Gastrocnemius medialis (tissue), 4 donors: Measurements from ENCODE around the gene DMRTA1. TPM values are rescaled to one million over a fixed set of nuclear protein-coding genes. Genes with fewer than 3 reads are reported as not detected.

Experiments
- ATAC-seq, 2 donors: fragments of 150-250 bp; one replicate each; pipeline ENCODE4 v1.9.1; 2016
- DNase-seq, 2 donors: peaks; one replicate each; pipeline ENCODE4 v3.0.0-alpha.2; 2019
- H3K27ac ChIP-seq, 4 donors: fragments of 200-600 bp; sonication (generic); 1 replicate in 1 of 4; 2 replicates in 3 of 4; pipeline ENCODE4 v1.5.1; 2016 to 2018; ENCODE audit warnings: mild to moderate bottlenecking in 2 of 4, moderate library complexity in 1 of 4
- H3K27me3 ChIP-seq, 3 donors: fragments of 200-600 bp; sonication (generic) in 2 of 3; 1 replicate in 1 of 3; 2 replicates in 2 of 3; pipeline versions ENCODE4 v1.5.1 to v1.6.0; 2016 to 2019; ENCODE audit warnings: mild to moderate bottlenecking in 1 of 3, moderate library complexity in 1 of 3
- H3K36me3 ChIP-seq, 2 donors: fragments of 200-600 bp; sonication (generic) in 1 of 2; one replicate each; pipeline ENCODE4 v1.5.1; 2017 to 2018
- H3K4me1 ChIP-seq, 2 donors: fragments of 200-600 bp; sonication (generic) in 1 of 2; one replicate each; pipeline ENCODE4 v1.5.1; 2016 to 2017; ENCODE audit warnings: mild to moderate bottlenecking in 2 of 2
- H3K4me3 ChIP-seq, 4 donors: fragments of 200-600 bp; sonication (generic) in 3 of 4; 1 replicate in 1 of 4; 2 replicates in 3 of 4; pipeline ENCODE4 v1.5.1; 2016 to 2019; ENCODE audit warnings: mild to moderate bottlenecking in 2 of 4
- H3K9me3 ChIP-seq, 3 donors: fragments of 200-600 bp; sonication (generic) in 2 of 3; 1 replicate in 1 of 3; 2 replicates in 2 of 3; pipeline ENCODE4 v1.5.1; 2016 to 2019
- CTCF ChIP-seq, 5 experiments: fragments of 450-650 bp in 3 of 5; fragments of 200-600 bp in 2 of 5; sonication (generic) in 2 of 5; IDR thresholded peaks in 4 of 5; conservative IDR thresholded peaks in 1 of 5; 1 replicate in 4 of 5; 2 replicates in 1 of 5; pipeline ENCODE4 v1.5.1; 2016 to 2019; ENCODE audit warnings: antibody characterized with exemption in 5 of 5, mild to moderate bottlenecking in 3 of 5, moderate library complexity in 3 of 5
- POLR2A ChIP-seq, 2 donors: fragments of 450-650 bp; IDR thresholded peaks; one replicate each; pipeline ENCODE4 v1.6.1; 2017; ENCODE audit warnings: antibody characterized with exemption in 2 of 2, mild to moderate bottlenecking in 2 of 2, moderate library complexity in 2 of 2
- in situ Hi-C, 4 donors: fragments of 200-750 bp; cut with MboI; loops; one replicate each; pipeline versions ENCODE4 v1.15.0 to v1.8.0; 2017; ENCODE audit warnings: low sequenced_read_pairs in 4 of 4
- intact Hi-C: fragments of 100-400 bp; cut with DNase I; formaldehyde crosslinking; loops from one replicate; pipeline ENCODE4 v1.15.1; 2023; ENCODE audit warnings: low total_unique reads
- total RNA-seq, 4 donors: library from RNA; depleted of rRNA; stranded (reverse); fragments of >200 nt; gene quantifications; one replicate each; pipeline versions ENCODE4 v1.1.0 to v1.2.3, GENCODE V29; 2016

DMRTA1 gene
- total RNA-seq, 4 donors from 2014 or later: 0.59 to 1.3 (median 0.71) TPM

- Histone ChIP-seq H3K4me3 (no peak overlapping the region), H3K36me3 (no peaks in the 10 kb centered on the region), H3K27me3 (no peaks in the 10 kb centered on the region), H3K4me1 (no peaks in the 10 kb centered on the region), H3K9me3 (no peaks in the 10 kb centered on the region), H3K27ac (no peak overlapping the region)
- DNase-seq (no peak), ATAC-seq (no peak)
- no peak for TF ChIP-seq POLR2A (IDR thresholded peaks at IDR 0.05)
- in situ Hi-C loops (no loop called here), intact Hi-C loops (no loop called here)
Observed at GRCh38 chr9:22415941-22416691, 30.5 kb upstream of the DMRTA1 start.

GRCh38 chr9:22416692-22417060 is 29.9 kb upstream of the DMRTA1 start:
- Histone ChIP-seq H3K4me3 (no peak overlapping the region), H3K9me3 (no peaks in the 10 kb centered on the region), H3K27me3 (no peaks in the 10 kb centered on the region), H3K27ac (no peak overlapping the region), H3K36me3 (no peaks in the 10 kb centered on the region), H3K4me1 (no peaks in the 10 kb centered on the region)
- intact Hi-C loops: no loop called here
- ATAC-seq: no peak
- TF ChIP-seq CTCF (IDR thresholded peaks at IDR 0.05 in 4 of 5, conservative IDR thresholded peaks at IDR 0.05 in 1 of 5): no peak
- TF ChIP-seq POLR2A (IDR thresholded peaks at IDR 0.05): no peak
- no peak for DNase-seq
- in situ Hi-C loops: no loop called here

GRCh38 chr9:22423566-22423965 is 23.1 kb upstream of the DMRTA1 start:
- no peak overlapping the region for H3K4me3 ChIP-seq
- no peak for DNase-seq
- in situ Hi-C loops: no loop called here
- H3K36me3 ChIP-seq: no peaks in the 10 kb centered on the region
- no peaks in the 10 kb centered on the region for H3K9me3 ChIP-seq
- TF ChIP-seq CTCF (IDR thresholded peaks at IDR 0.05 in 4 of 5, conservative IDR thresholded peaks at IDR 0.05 in 1 of 5): no peak
- TF ChIP-seq POLR2A (IDR thresholded peaks at IDR 0.05): no peak
- no peaks in the 10 kb centered on the region for H3K27me3 ChIP-seq
- H3K4me1 ChIP-seq: no peaks in the 10 kb centered on the region
- intact Hi-C loops: no loop called here
- ATAC-seq: no peak
- H3K27ac ChIP-seq: no peak overlapping the region

- in situ Hi-C loops: no loop called here
- Histone ChIP-seq H3K27me3 (no peaks in the 10 kb centered on the region), H3K4me3 (no peak overlapping the region), H3K4me1 (no peaks in the 10 kb centered on the region), H3K36me3 (no peaks in the 10 kb centered on the region), H3K27ac (no peak overlapping the region), H3K9me3 (no peaks in the 10 kb centered on the region)
- DNase-seq (no peak), ATAC-seq (no peak)
- intact Hi-C loops: no loop called here
- TF ChIP-seq POLR2A (IDR thresholded peaks at IDR 0.05) (no peak), CTCF (IDR thresholded peaks at IDR 0.05 in 4 of 5, conservative IDR thresholded peaks at IDR 0.05 in 1 of 5) (no peak)
Observed at GRCh38 chr9:22424616-22425015, 22.0 kb upstream of the DMRTA1 start.

- Histone ChIP-seq H3K4me3 (no peak overlapping the region), H3K27ac (no peak overlapping the region), H3K36me3 (no peaks in the 10 kb centered on the region), H3K27me3 (no peaks in the 10 kb centered on the region), H3K9me3 (no peaks in the 10 kb centered on the region), H3K4me1 (no peaks in the 10 kb centered on the region)
- in situ Hi-C loops (no loop called here), intact Hi-C loops (no loop called here)
- DNase-seq (no peak), ATAC-seq (no peak)
- TF ChIP-seq POLR2A (IDR thresholded peaks at IDR 0.05) (no peak), CTCF (IDR thresholded peaks at IDR 0.05 in 4 of 5, conservative IDR thresholded peaks at IDR 0.05 in 1 of 5) (no peak)
Observed at GRCh38 chr9:22425551-22425950, 21.1 kb upstream of the DMRTA1 start.
